ENCODE measurements around the gene OR52I2.

OR52I2 gene

GRCh38 chr11:4607781-4608666 lies 26.5 kb downstream of the OR52I2 start, which contains the start of gene TRIM68:
Gene TRIM68, minus strand, starts transcription at chr11:4608231. Its CDS starts 2,727 bp downstream, at chr11:4605504.
- peak; percentile 94 for DNase-seq (ENCODE audit: low spot score)
- TF ChIP-seq, protein P1, sequence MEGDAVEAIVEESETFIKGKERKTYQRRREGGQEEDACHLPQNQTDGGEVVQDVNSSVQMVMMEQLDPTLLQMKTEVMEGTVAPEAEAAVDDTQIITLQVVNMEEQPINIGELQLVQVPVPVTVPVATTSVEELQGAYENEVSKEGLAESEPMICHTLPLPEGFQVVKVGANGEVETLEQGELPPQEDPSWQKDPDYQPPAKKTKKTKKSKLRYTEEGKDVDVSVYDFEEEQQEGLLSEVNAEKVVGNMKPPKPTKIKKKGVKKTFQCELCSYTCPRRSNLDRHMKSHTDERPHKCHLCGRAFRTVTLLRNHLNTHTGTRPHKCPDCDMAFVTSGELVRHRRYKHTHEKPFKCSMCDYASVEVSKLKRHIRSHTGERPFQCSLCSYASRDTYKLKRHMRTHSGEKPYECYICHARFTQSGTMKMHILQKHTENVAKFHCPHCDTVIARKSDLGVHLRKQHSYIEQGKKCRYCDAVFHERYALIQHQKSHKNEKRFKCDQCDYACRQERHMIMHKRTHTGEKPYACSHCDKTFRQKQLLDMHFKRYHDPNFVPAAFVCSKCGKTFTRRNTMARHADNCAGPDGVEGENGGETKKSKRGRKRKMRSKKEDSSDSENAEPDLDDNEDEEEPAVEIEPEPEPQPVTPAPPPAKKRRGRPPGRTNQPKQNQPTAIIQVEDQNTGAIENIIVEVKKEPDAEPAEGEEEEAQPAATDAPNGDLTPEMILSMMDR (IDR thresholded peaks at IDR 0.05; ENCODE audit: extremely low read depth, missing control alignments): no peak

- DNase-seq (ENCODE audit: low spot score): no peak
- TF ChIP-seq, protein P1 (IDR thresholded peaks at IDR 0.05; ENCODE audit: extremely low read depth, missing control alignments): no peak
Observed at GRCh38 chr11:4610258-4610935, 28.9 kb downstream of the OR52I2 start.

GRCh38 chr11:4611986-4612385 lies 30.4 kb downstream of the OR52I2 start:
- DNase-seq (ENCODE audit: low spot score): no peak
- TF ChIP-seq, protein P1 (IDR thresholded peaks at IDR 0.05; ENCODE audit: extremely low read depth, missing control alignments): no peak

DNA sequence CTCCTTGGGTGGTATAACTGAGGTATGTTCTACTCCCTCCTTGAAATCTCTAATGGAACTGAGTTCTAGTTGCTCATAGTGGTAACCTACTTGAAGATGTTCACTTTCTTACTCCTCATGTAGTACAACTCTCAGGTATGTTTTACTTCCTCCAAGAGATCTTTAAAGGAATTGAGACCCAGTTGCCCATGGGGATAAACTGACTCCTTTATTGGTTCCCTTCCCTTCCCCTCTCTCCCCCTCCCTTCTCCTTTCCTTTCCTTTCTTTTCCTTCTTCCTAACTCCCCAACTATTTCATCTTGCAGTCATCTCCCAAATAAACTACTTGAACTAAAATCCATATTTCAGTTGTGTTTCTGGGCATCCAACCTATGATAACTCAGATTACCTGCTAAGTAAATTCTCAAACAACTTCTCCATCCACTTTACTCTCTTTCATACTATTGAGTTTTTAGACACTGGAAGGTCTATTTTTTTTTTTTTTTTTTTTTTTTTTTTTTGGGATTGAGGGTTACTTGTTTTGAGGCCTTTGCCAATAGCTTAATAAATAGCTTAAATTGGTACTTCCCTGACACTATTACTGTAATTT lies 34.4 kb downstream of the OR52I2 start:
- peak; percentile 20 for DNase-seq (ENCODE audit: low spot score)
- TF ChIP-seq, protein P1 (IDR thresholded peaks at IDR 0.05; ENCODE audit: extremely low read depth, missing control alignments): no peak

GRCh38 chr11:4619514-4619913 lies 38.0 kb downstream of the OR52I2 start:
- DNase-seq (ENCODE audit: low spot score): no peak
- TF ChIP-seq, protein P1 (IDR thresholded peaks at IDR 0.05; ENCODE audit: extremely low read depth, missing control alignments): no peak

GRCh38 chr11:4626207-4627099 lies 44.9 kb downstream of the OR52I2 start:
- peak; percentile 25 for DNase-seq (ENCODE audit: low spot score)
- TF ChIP-seq, protein P1 (IDR thresholded peaks at IDR 0.05; ENCODE audit: extremely low read depth, missing control alignments): peak; percentile 27

All from GM20000 (cell line).